ENCODE data around the gene SMARCA1. TPM values are rescaled to one million over a fixed set of nuclear protein-coding genes. Genes with fewer than 3 reads are reported as not detected.

The SMARCA1 gene
- total RNA-seq, 1 donor from 2014 or later: 0.34 TPM

GRCh38 chrX:129553619-129554288, 30.5 kb upstream of the SMARCA1 start:
- intact Hi-C loops (cut with micrococcal nuclease): no loop called here
- no peaks in the 10 kb centered on the region for H3K36me3 Mint-ChIP-seq (ENCODE audit: low read depth)
- H3K9me3 Mint-ChIP-seq: no peaks in the 10 kb centered on the region
- no peak for DNase-seq (ENCODE audit: low spot score)
- no peak overlapping the region for H3K27ac Mint-ChIP-seq
- no peaks in the 10 kb centered on the region for H3K4me1 Mint-ChIP-seq (ENCODE audit: low read depth)
- no peaks in the 10 kb centered on the region for H3K27me3 Mint-ChIP-seq (ENCODE audit: low read depth)
- H3K4me3 Mint-ChIP-seq (ENCODE audit: low read depth): no peak overlapping the region

GRCh38 chrX:129549124-129549523, 25.8 kb upstream of the SMARCA1 start:
- no peak overlapping the region for H3K27ac Mint-ChIP-seq
- H3K9me3 Mint-ChIP-seq: no peaks in the 10 kb centered on the region
- H3K4me1 Mint-ChIP-seq (ENCODE audit: low read depth): peaks cover 4% of the 10 kb centered on the region
- no peaks in the 10 kb centered on the region for H3K27me3 Mint-ChIP-seq (ENCODE audit: low read depth)
- no peak overlapping the region for H3K4me3 Mint-ChIP-seq (ENCODE audit: low read depth)
- intact Hi-C loops (cut with micrococcal nuclease): no loop called here
- no peaks in the 10 kb centered on the region for H3K36me3 Mint-ChIP-seq (ENCODE audit: low read depth)
- DNase-seq (ENCODE audit: low spot score): no peak

- peaks cover 4% of the 10 kb centered on the region for H3K27me3 Mint-ChIP-seq (ENCODE audit: low read depth)
- no peaks in the 10 kb centered on the region for H3K9me3 Mint-ChIP-seq
- intact Hi-C loops (cut with micrococcal nuclease): no loop called here
- peaks cover 4% of the 10 kb centered on the region for H3K4me1 Mint-ChIP-seq (ENCODE audit: low read depth)
- no peak overlapping the region for H3K27ac Mint-ChIP-seq
- no peak for DNase-seq (ENCODE audit: low spot score)
- no peaks in the 10 kb centered on the region for H3K36me3 Mint-ChIP-seq (ENCODE audit: low read depth)
- no peak overlapping the region for H3K4me3 Mint-ChIP-seq (ENCODE audit: low read depth)
Measured at GRCh38 chrX:129545408-129545807, 22.1 kb upstream of the SMARCA1 start.

GRCh38 chrX:129544780-129545179, 21.5 kb upstream of the SMARCA1 start:
- Mint-ChIP-seq H3K27ac (no peak overlapping the region), H3K36me3 (ENCODE audit: low read depth) (no peaks in the 10 kb centered on the region), H3K27me3 (ENCODE audit: low read depth) (peaks cover 4% of the 10 kb centered on the region), H3K4me1 (ENCODE audit: low read depth) (peaks cover 4% of the 10 kb centered on the region), H3K4me3 (ENCODE audit: low read depth) (no peak overlapping the region), H3K9me3 (no peaks in the 10 kb centered on the region)
- no peak for DNase-seq (ENCODE audit: low spot score)
- intact Hi-C loops (cut with micrococcal nuclease): no loop called here

GRCh38 chrX:129540722-129541184, 17.5 kb upstream of the SMARCA1 start:
- intact Hi-C loops (cut with micrococcal nuclease): no loop called here
- no peaks in the 10 kb centered on the region for H3K36me3 Mint-ChIP-seq (ENCODE audit: low read depth)
- peak overlapping the region; percentile 49 for H3K4me3 Mint-ChIP-seq (ENCODE audit: low read depth)
- H3K9me3 Mint-ChIP-seq: no peaks in the 10 kb centered on the region
- no peak for DNase-seq (ENCODE audit: low spot score)
- peaks cover 5% of the 10 kb centered on the region for H3K4me1 Mint-ChIP-seq (ENCODE audit: low read depth)
- no peak overlapping the region for H3K27ac Mint-ChIP-seq
- peaks cover 9% of the 10 kb centered on the region for H3K27me3 Mint-ChIP-seq (ENCODE audit: low read depth)

- Mint-ChIP-seq H3K4me3 (ENCODE audit: low read depth) (peak within 1 kb of the TSS; percentile 70), H3K27ac (no peak within 1 kb of the TSS), H3K27me3 (ENCODE audit: low read depth) (peaks cover 9% of the 10 kb centered on the region), H3K4me1 (ENCODE audit: low read depth) (peaks cover 2% of the 10 kb centered on the region), H3K36me3 (ENCODE audit: low read depth) (no peaks in the 10 kb centered on the region), H3K9me3 (no peaks in the 10 kb centered on the region)
- peak; percentile 32 for DNase-seq (ENCODE audit: low spot score)
- intact Hi-C loops (cut with micrococcal nuclease): no loop called here
Measured at GRCh38 chrX:129540068-129540653, 16.9 kb upstream of the SMARCA1 start, which contains the start of gene OCRL. OCRL (plus strand) TSS chrX:129540259; CDS start chrX:129540440, 181 bp downstream.

- Mint-ChIP-seq H3K4me1 (ENCODE audit: low read depth) (peaks cover 1% of the 10 kb centered on the region), H3K9me3 (no peaks in the 10 kb centered on the region), H3K27ac (no peak overlapping the region), H3K36me3 (ENCODE audit: low read depth) (no peaks in the 10 kb centered on the region), H3K27me3 (ENCODE audit: low read depth) (peaks cover 5% of the 10 kb centered on the region), H3K4me3 (ENCODE audit: low read depth) (no peak overlapping the region)
- DNase-seq (ENCODE audit: low spot score): no peak
- intact Hi-C loops (cut with micrococcal nuclease): no loop called here
Measured at GRCh38 chrX:129534816-129535578, 11.7 kb upstream of the SMARCA1 start.

GRCh38 chrX:129531132-129531531, 7.8 kb upstream of the SMARCA1 start:
- intact Hi-C loops (cut with micrococcal nuclease): no loop called here
- no peak overlapping the region for H3K27ac Mint-ChIP-seq

GRCh38 chrX:129530410-129530809, 7.1 kb upstream of the SMARCA1 start:
- no peaks in the 10 kb centered on the region for H3K9me3 Mint-ChIP-seq
- H3K4me1 Mint-ChIP-seq (ENCODE audit: low read depth): no peaks in the 10 kb centered on the region
- H3K36me3 Mint-ChIP-seq (ENCODE audit: low read depth): no peaks in the 10 kb centered on the region
- intact Hi-C loops (cut with micrococcal nuclease): no loop called here
- H3K4me3 Mint-ChIP-seq (ENCODE audit: low read depth): no peak overlapping the region
- H3K27me3 Mint-ChIP-seq (ENCODE audit: low read depth): no peaks in the 10 kb centered on the region
- H3K27ac Mint-ChIP-seq: no peak overlapping the region
- no peak for DNase-seq (ENCODE audit: low spot score)

More at GRCh38 chrX:129531132-129531531, 7.8 kb upstream of the SMARCA1 start:
- Mint-ChIP-seq H3K9me3 (no peaks in the 10 kb centered on the region), H3K27me3 (ENCODE audit: low read depth) (no peaks in the 10 kb centered on the region), H3K36me3 (ENCODE audit: low read depth) (no peaks in the 10 kb centered on the region), H3K4me3 (ENCODE audit: low read depth) (no peak overlapping the region), H3K4me1 (ENCODE audit: low read depth) (no peaks in the 10 kb centered on the region)
- DNase-seq (ENCODE audit: low spot score): no peak

- Mint-ChIP-seq H3K4me3 (ENCODE audit: low read depth) (no peak overlapping the region), H3K27ac (no peak overlapping the region), H3K27me3 (ENCODE audit: low read depth) (peaks cover 5% of the 10 kb centered on the region), H3K9me3 (no peaks in the 10 kb centered on the region), H3K36me3 (ENCODE audit: low read depth) (no peaks in the 10 kb centered on the region), H3K4me1 (ENCODE audit: low read depth) (no peaks in the 10 kb centered on the region)
- DNase-seq (ENCODE audit: low spot score): no peak
- intact Hi-C loops (cut with micrococcal nuclease): no loop called here
Measured at GRCh38 chrX:129529685-129530281, 6.5 kb upstream of the SMARCA1 start.

GRCh38 chrX:129525896-129526295, 2.6 kb upstream of the SMARCA1 start:
- no peak for DNase-seq (ENCODE audit: low spot score)
- Mint-ChIP-seq H3K4me3 (ENCODE audit: low read depth) (no peak overlapping the region), H3K9me3 (no peaks in the 10 kb centered on the region), H3K36me3 (ENCODE audit: low read depth) (no peaks in the 10 kb centered on the region), H3K4me1 (ENCODE audit: low read depth) (peaks cover 6% of the 10 kb centered on the region), H3K27me3 (ENCODE audit: low read depth) (peaks cover 26% of the 10 kb centered on the region), H3K27ac (no peak overlapping the region)
- intact Hi-C loops (cut with micrococcal nuclease): no loop called here

- Mint-ChIP-seq H3K27me3 (ENCODE audit: low read depth) (peaks cover 31% of the 10 kb centered on the region), H3K4me3 (ENCODE audit: low read depth) (no peak overlapping the region), H3K9me3 (no peaks in the 10 kb centered on the region), H3K36me3 (ENCODE audit: low read depth) (no peaks in the 10 kb centered on the region), H3K27ac (no peak overlapping the region), H3K4me1 (ENCODE audit: low read depth) (peaks cover 6% of the 10 kb centered on the region)
- DNase-seq (ENCODE audit: low spot score): no peak
- intact Hi-C loops (cut with micrococcal nuclease): no loop called here
Measured at GRCh38 chrX:129525162-129525561, 1.9 kb upstream of the SMARCA1 start.
